Endothelial cell of umbilical vein (primary cell): ENCODE results near the gene HRH2. TPM values are rescaled to one million over a fixed set of nuclear protein-coding genes. Genes with fewer than 3 reads are reported as not detected.

Experiments
- BruUV-seq: library from RNA; stranded (reverse); fragments of 400-500 nt; replicated peaks from 2 replicates; lab custom pipeline; 2021; lab: Mats Ljungman, UMichigan
- CTCF ChIA-PET: fragments of 300-600, 350-600 bp; sonication (Branson Sonifier 250); formaldehyde crosslinking; loops from one replicate; lab custom pipeline; 2021; ENCODE audit warnings: antibody characterized with exemption, inconsistent platforms; lab: Charles Lee
- POLR2A ChIA-PET: fragments of 300-600, 350-600 bp; sonication (Branson Sonifier 250); formaldehyde crosslinking; loops from one replicate; lab custom pipeline; 2021; ENCODE audit warnings: antibody characterized with exemption, inconsistent platforms; lab: Charles Lee
- DNase-seq: peaks from one replicate; pipeline ENCODE4 v3.0.0-alpha.2; 2011; ENCODE audit warnings: low read depth, low spot score
- FAIRE-seq: peaks from 2 replicates; lab custom pipeline; 2011; peaks lifted over from hg19 to GRCh38; lab: Jason Lieb, UNC
- H2AFZ ChIP-seq: 2 replicates; pipeline ENCODE4 v1.6.0; 2012; ENCODE audit warnings: low read depth, low read length, control low read depth, inconsistent platforms
- H3K27ac ChIP-seq: 2 replicates; pipeline ENCODE4 v1.5.1; 2011; ENCODE audit warnings: low read depth, mild to moderate bottlenecking, control low read depth, low read length, moderate library complexity; ENCODE audit not compliant: insufficient read depth
- H3K27me3 ChIP-seq, 2 experiments: 2 replicates each; pipeline versions ENCODE4 v1.6.0 to v1.6.1; 2011; ENCODE audit warnings: low read length in 2 of 2, mixed read lengths in 1 of 2; ENCODE audit not compliant: control insufficient read depth in 2 of 2, insufficient read depth in 2 of 2
- H3K36me3 ChIP-seq, 2 experiments: 2 replicates in 1 of 2; 3 replicates in 1 of 2; pipeline ENCODE4 v1.5.1; 2011; ENCODE audit warnings: low read length in 2 of 2, mild to moderate bottlenecking in 1 of 2, moderate library complexity in 1 of 2; ENCODE audit not compliant: control insufficient read depth in 2 of 2, insufficient read depth in 2 of 2; ENCODE audit errors: extremely low read depth in 1 of 2
- H3K4me1 ChIP-seq: 3 replicates; pipeline ENCODE4 v1.5.1; 2011; ENCODE audit warnings: mild to moderate bottlenecking, low read length; ENCODE audit not compliant: control insufficient read depth, insufficient read depth; ENCODE audit errors: extremely low read depth
- H3K4me2 ChIP-seq: 2 replicates; pipeline ENCODE4 v1.6.1; 2011; ENCODE audit warnings: low read length, control low read depth, mixed read lengths; ENCODE audit not compliant: insufficient read depth
- H3K4me3 ChIP-seq, 3 experiments: fragments of 200-600 bp in 1 of 3; sonication (generic), shearing (Covaris generic) in 1 of 3; replicated peaks in 1 of 3; 2 replicates each; pipeline ENCODE4 v1.5.1; 2011 to 2016; ENCODE audit warnings: control low read depth in 3 of 3, low read length in 3 of 3, mild to moderate bottlenecking in 2 of 3, inconsistent platforms in 1 of 3, low read depth in 1 of 3, moderate library complexity in 1 of 3; ENCODE audit not compliant: insufficient read depth in 1 of 3
- H3K79me2 ChIP-seq: 2 replicates; pipeline ENCODE4 v1.6.0; 2012; ENCODE audit warnings: low read length, inconsistent platforms; ENCODE audit not compliant: control insufficient read depth, insufficient read depth
- H3K9ac ChIP-seq: replicated peaks from 2 replicates; pipeline ENCODE3; 2011; ENCODE audit warnings: low read length, control low read depth; ENCODE audit not compliant: insufficient read depth; ENCODE audit errors: extremely low read depth
- H3K9me1 ChIP-seq: replicated peaks from 3 replicates; pipeline ENCODE4 v1.6.0; 2011; ENCODE audit warnings: mild to moderate bottlenecking, low read length; ENCODE audit not compliant: control insufficient read depth, insufficient read depth; ENCODE audit errors: extremely low read depth
- H3K9me3 ChIP-seq: replicated peaks from 2 replicates; pipeline ENCODE4 v1.5.1; 2012; ENCODE audit warnings: low read length, inconsistent platforms; ENCODE audit not compliant: control insufficient read depth, insufficient read depth
- H4K20me1 ChIP-seq: replicated peaks from 2 replicates; pipeline ENCODE3; 2011; ENCODE audit warnings: mild to moderate bottlenecking, low read length; ENCODE audit not compliant: control insufficient read depth, insufficient read depth; ENCODE audit errors: extremely low read depth
- EZH2 ChIP-seq: IDR thresholded peaks from 2 replicates; pipeline ENCODE4 v1.6.1; 2012; ENCODE audit warnings: borderline replicate concordance, low read depth, mild to moderate bottlenecking, moderate library complexity, low read length, inconsistent platforms; ENCODE audit not compliant: severe bottlenecking
- FOS ChIP-seq: IDR thresholded peaks from 2 replicates; pipeline ENCODE4 v1.6.1; 2011; ENCODE audit warnings: mild to moderate bottlenecking, low read length, moderate library complexity, borderline replicate concordance; ENCODE audit not compliant: insufficient read depth
- GATA2 ChIP-seq: IDR thresholded peaks from 2 replicates; pipeline ENCODE4 v1.7.0; 2011; ENCODE audit warnings: low read depth, mild to moderate bottlenecking, moderate library complexity, mixed read lengths, low read length; ENCODE audit not compliant: insufficient read length, insufficient read depth
- JUN ChIP-seq: IDR thresholded peaks from 2 replicates; pipeline ENCODE4 v1.6.1; 2011; ENCODE audit warnings: borderline replicate concordance, low read depth; ENCODE audit not compliant: insufficient read length, insufficient read depth
- MAX ChIP-seq: IDR thresholded peaks from 2 replicates; pipeline ENCODE4 v1.6.1; 2011; ENCODE audit not compliant: insufficient read depth, insufficient read length
- MYC ChIP-seq: IDR thresholded peaks from one replicate; pipeline ENCODE4 v1.6.1; 2011; ENCODE audit warnings: mild to moderate bottlenecking, low read depth, low read length
- POLR2A ChIP-seq: IDR thresholded peaks from 2 replicates; pipeline ENCODE4 v1.6.1; 2012; ENCODE audit warnings: low read depth, mild to moderate bottlenecking, control low read depth, low read length
- POLR2AphosphoS5 ChIP-seq: IDR thresholded peaks from 2 replicates; pipeline ENCODE4 v1.6.1; 2012; ENCODE audit warnings: low read depth, mild to moderate bottlenecking, control low read depth, low read length, moderate library complexity; ENCODE audit not compliant: insufficient read depth
- dilution Hi-C: fragments of 300-500 bp; cut with MboI; formaldehyde crosslinking; loops from one replicate; pipeline ENCODE4 v1.15.0; 2019; ENCODE audit warnings: low sequenced_read_pairs; ENCODE audit not compliant: extremely low pct_ligation_motif_present
- intact Hi-C: fragments of 100-400 bp; cut with micrococcal nuclease; formaldehyde crosslinking; loops from one replicate; pipeline ENCODE4 v1.10.0; 2022
- polyA plus RNA-seq, 4 experiments: library from polyadenylated mRNA; depleted of rRNA in 3 of 4; stranded (reverse) in 3 of 4; unstranded in 1 of 4; fragments of >200 nt; gene quantifications; 2 replicates each; pipeline versions ENCODE4 v1.2.1 to v1.2.3, GENCODE V29; 2011 to 2012; ENCODE audit warnings: missing spikeins in 1 of 4
- total RNA-seq: library from RNA; stranded (reverse); gene quantifications from 2 replicates; pipeline ENCODE4 v1.2.3, GENCODE V29; 2021
- TF ChIP-seq, protein P1 (sequence below), 2 donors: IDR thresholded peaks; 1 replicate in 1 of 2; 2 replicates in 1 of 2; pipeline ENCODE4 v1.5.1; 2011; ENCODE audit warnings: low read length in 2 of 2, mild to moderate bottlenecking in 2 of 2, moderate library complexity in 2 of 2, control low read depth in 1 of 2, inconsistent platforms in 1 of 2, low read depth in 1 of 2; ENCODE audit not compliant: insufficient read depth in 1 of 2; ENCODE audit errors: extremely low read depth in 1 of 2

Gene HRH2
- total and polyA plus RNA-seq, 2 donors (not counting 3 experiments of a cell fraction or from before 2014, with no cell fraction given) = not detected

DNA sequence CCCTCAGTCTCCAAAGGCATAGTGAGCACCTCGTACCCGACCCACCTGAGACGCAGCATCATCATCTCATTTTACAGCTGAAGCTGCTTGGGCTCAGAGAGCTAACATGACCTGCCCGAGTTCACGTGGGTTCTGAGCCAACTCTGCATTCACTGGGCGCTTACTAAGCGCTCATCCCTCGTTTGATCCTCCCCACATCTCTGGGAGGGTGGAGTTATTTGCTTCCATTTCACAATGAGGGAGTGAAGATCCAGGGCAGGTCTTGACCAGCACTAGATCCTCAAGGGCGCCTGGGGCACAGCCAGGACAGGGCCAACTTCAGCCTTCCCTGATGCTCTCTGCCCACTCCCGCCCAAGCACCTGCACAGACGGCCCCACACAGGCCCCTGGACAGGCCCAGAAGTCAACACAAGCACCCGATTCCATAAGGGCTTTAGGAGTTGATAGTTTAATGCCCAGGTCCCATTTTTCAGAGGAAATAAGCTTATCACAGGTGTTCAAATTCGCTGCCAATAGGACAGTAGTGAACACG is 80.8 kb downstream of the HRH2 start:
- Histone ChIP-seq H4K20me1 (no peaks in the 10 kb centered on the region), H3K4me1 (no peaks in the 10 kb centered on the region), H2AFZ (no peak overlapping the region), H3K9me1 (no peaks in the 10 kb centered on the region), H3K36me3 (no peaks in the 10 kb centered on the region), H3K27ac (no peak overlapping the region), H3K79me2 (no peaks in the 10 kb centered on the region), H3K9me3 (no peaks in the 10 kb centered on the region), H3K4me3 (no peak overlapping the region), H3K27me3 (no peaks in the 10 kb centered on the region), H3K4me2 (no peak overlapping the region), H3K9ac (no peak overlapping the region)
- intact Hi-C loops = no loop called here
- TF ChIP-seq JUN (no peak), FOS (no peak), MAX (no peak)
- CTCF ChIA-PET = no interaction called here
- no peak for DNase-seq
- no peak for FAIRE-seq
- no TSS peak for BruUV-seq
- dilution Hi-C loops = no loop called here
- POLR2A ChIA-PET = no interaction called here

DNA sequence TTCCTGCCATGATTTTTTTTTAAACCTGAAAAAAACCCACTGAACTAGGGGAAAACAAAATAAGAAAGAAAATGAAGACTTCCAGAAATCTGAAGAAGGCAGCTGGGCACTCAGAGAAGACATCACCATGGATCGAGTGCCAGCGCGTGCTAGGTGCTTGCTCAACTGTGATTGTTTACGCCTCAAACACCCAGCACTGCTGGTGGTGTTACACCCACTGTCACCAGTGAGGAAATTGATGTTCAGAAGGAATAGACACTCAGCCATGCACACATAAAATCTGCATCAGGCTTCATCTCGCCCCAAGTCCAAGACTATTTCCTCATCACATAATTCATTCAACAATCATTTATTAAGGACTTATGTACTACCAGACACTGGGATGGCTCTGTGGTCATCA is 82.1 kb downstream of the HRH2 start:
- TF ChIP-seq POLR2AphosphoS5 (no peak), MYC (no peak), FOS (no peak), JUN (no peak), GATA2 (no peak), POLR2A (no peak), MAX (no peak), EZH2 (no peak)
- TF ChIP-seq, protein P1, sequence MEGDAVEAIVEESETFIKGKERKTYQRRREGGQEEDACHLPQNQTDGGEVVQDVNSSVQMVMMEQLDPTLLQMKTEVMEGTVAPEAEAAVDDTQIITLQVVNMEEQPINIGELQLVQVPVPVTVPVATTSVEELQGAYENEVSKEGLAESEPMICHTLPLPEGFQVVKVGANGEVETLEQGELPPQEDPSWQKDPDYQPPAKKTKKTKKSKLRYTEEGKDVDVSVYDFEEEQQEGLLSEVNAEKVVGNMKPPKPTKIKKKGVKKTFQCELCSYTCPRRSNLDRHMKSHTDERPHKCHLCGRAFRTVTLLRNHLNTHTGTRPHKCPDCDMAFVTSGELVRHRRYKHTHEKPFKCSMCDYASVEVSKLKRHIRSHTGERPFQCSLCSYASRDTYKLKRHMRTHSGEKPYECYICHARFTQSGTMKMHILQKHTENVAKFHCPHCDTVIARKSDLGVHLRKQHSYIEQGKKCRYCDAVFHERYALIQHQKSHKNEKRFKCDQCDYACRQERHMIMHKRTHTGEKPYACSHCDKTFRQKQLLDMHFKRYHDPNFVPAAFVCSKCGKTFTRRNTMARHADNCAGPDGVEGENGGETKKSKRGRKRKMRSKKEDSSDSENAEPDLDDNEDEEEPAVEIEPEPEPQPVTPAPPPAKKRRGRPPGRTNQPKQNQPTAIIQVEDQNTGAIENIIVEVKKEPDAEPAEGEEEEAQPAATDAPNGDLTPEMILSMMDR (IDR thresholded peaks at IDR 0.05; ENCODE audit: extremely low read depth in 1 of 2, insufficient read depth in 1 of 2, low read depth in 1 of 2, low read length in 2 of 2) = no peak
- no peak for DNase-seq
- H3K79me2 ChIP-seq = no peaks in the 10 kb centered on the region
- no peaks in the 10 kb centered on the region for H3K9me1 ChIP-seq
- H4K20me1 ChIP-seq = no peaks in the 10 kb centered on the region
- no peaks in the 10 kb centered on the region for H3K9me3 ChIP-seq
- FAIRE-seq = no peak
- H3K4me3 ChIP-seq = no peak overlapping the region
- H3K27me3 ChIP-seq = no peaks in the 10 kb centered on the region
- no peak overlapping the region for H3K9ac ChIP-seq
- H3K4me1 ChIP-seq = no peaks in the 10 kb centered on the region
- ChIA-PET CTCF (interaction anchor here (1.7 kb wide), 1 partner anchor 10 kb away, joined by 6 read pairs; no protein-coding TSS in a partner anchor), POLR2A (no interaction called here)
- H3K36me3 ChIP-seq = no peaks in the 10 kb centered on the region
- no peak overlapping the region for H3K27ac ChIP-seq
- no peak overlapping the region for H2AFZ ChIP-seq
- no TSS peak for BruUV-seq
- dilution Hi-C loops (no loop called here), intact Hi-C loops (no loop called here)
- no peak overlapping the region for H3K4me2 ChIP-seq
